Measurements from ENCODE around the gene RAB10.

DNA sequence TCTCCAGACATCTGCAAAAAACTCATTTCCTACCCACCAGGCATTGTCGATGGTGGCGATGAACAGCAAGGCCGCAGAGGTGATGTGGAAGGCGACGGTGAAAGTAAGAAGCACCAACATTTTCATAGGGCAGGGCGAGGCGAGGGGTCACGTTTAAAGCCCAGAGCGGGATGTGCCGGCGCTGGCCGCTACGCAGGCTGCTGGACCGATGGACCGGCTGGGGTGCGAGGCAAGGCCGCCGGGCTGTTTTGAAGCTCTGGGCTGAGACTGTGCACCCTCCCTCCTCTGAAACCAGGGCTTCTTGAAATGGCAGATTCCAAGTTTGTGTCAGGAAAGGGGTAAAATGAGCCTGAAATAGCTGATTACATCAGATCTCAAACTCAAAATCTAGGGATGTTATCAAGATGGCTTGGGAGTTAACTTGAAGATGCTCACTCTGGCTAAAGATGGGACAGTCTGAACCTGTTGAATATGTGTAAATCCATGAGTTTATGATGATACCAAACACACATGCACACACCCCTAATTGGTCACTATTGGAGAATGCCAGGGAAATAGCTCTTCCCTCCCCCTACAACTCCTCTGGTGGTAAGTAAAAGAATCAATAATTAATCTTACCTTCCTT, 107.4 kb downstream of the RAB10 start:
- TF ChIP-seq RAD21 (IDR thresholded peaks at IDR 0.05; ENCODE audit: low read length) (no peak), POLR2A (IDR thresholded peaks at IDR 0.05; ENCODE audit: low read depth, low read length) (no peak)
- TF ChIP-seq, protein P1, sequence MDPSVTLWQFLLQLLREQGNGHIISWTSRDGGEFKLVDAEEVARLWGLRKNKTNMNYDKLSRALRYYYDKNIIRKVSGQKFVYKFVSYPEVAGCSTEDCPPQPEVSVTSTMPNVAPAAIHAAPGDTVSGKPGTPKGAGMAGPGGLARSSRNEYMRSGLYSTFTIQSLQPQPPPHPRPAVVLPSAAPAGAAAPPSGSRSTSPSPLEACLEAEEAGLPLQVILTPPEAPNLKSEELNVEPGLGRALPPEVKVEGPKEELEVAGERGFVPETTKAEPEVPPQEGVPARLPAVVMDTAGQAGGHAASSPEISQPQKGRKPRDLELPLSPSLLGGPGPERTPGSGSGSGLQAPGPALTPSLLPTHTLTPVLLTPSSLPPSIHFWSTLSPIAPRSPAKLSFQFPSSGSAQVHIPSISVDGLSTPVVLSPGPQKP (IDR thresholded peaks at IDR 0.05; ENCODE audit: borderline replicate concordance, low read depth, low read length), result no peak
- TF ChIP-seq, protein P2, sequence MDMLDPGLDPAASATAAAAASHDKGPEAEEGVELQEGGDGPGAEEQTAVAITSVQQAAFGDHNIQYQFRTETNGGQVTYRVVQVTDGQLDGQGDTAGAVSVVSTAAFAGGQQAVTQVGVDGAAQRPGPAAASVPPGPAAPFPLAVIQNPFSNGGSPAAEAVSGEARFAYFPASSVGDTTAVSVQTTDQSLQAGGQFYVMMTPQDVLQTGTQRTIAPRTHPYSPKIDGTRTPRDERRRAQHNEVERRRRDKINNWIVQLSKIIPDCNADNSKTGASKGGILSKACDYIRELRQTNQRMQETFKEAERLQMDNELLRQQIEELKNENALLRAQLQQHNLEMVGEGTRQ (IDR thresholded peaks at IDR 0.05; ENCODE audit: low read depth, low read length), result no peak
- TF ChIP-seq, protein P3, sequence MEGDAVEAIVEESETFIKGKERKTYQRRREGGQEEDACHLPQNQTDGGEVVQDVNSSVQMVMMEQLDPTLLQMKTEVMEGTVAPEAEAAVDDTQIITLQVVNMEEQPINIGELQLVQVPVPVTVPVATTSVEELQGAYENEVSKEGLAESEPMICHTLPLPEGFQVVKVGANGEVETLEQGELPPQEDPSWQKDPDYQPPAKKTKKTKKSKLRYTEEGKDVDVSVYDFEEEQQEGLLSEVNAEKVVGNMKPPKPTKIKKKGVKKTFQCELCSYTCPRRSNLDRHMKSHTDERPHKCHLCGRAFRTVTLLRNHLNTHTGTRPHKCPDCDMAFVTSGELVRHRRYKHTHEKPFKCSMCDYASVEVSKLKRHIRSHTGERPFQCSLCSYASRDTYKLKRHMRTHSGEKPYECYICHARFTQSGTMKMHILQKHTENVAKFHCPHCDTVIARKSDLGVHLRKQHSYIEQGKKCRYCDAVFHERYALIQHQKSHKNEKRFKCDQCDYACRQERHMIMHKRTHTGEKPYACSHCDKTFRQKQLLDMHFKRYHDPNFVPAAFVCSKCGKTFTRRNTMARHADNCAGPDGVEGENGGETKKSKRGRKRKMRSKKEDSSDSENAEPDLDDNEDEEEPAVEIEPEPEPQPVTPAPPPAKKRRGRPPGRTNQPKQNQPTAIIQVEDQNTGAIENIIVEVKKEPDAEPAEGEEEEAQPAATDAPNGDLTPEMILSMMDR (conservative IDR thresholded peaks at IDR 0.05; ENCODE audit: low read depth, low read length), result no peak
